Limb (tissue), 2 donors: ENCODE data around the gene AUTS2.
A peak's percentile ranks its signal among the peaks of the same experiment; 100 is the strongest.

Experiments
- DNase-seq, 2 donors: peaks; one replicate each; pipeline ENCODE4 v3.0.0-alpha.2; 2016; ENCODE audit errors: extremely low spot score in 2 of 2

The AUTS2 gene

GRCh38 chr7:70616821-70617220, 1018.5 kb downstream of the AUTS2 start:
- DNase-seq, result no peak

GRCh38 chr7:70618020-70618551, 1019.8 kb downstream of the AUTS2 start:
- no peak for DNase-seq

GRCh38 chr7:70619130-70619529, 1020.9 kb downstream of the AUTS2 start:
- no peak for DNase-seq

GRCh38 chr7:70619659-70620058, 1021.4 kb downstream of the AUTS2 start:
- no peak for DNase-seq

GRCh38 chr7:70620333-70621055, 1022.2 kb downstream of the AUTS2 start:
- no peak for DNase-seq

GRCh38 chr7:70621954-70622600, 1023.8 kb downstream of the AUTS2 start:
- DNase-seq, result no peak

- no peak for DNase-seq
Measured at GRCh38 chr7:70622936-70623335, 1024.7 kb downstream of the AUTS2 start.

GRCh38 chr7:70624500-70625103, 1026.3 kb downstream of the AUTS2 start:
- no peak for DNase-seq

GRCh38 chr7:70627461-70627860, 1029.2 kb downstream of the AUTS2 start:
- no peak for DNase-seq

GRCh38 chr7:70630440-70630817, 1032.2 kb downstream of the AUTS2 start:
- peak; percentile 43 to 54 for DNase-seq

GRCh38 chr7:70630818-70631457, 1032.7 kb downstream of the AUTS2 start:
- peak; percentile 78 to 90 for DNase-seq

- DNase-seq, result no peak
Measured at GRCh38 chr7:70631718-70632117, 1033.4 kb downstream of the AUTS2 start.

GRCh38 chr7:70632400-70632799, 1034.1 kb downstream of the AUTS2 start:
- DNase-seq, result no peak

GRCh38 chr7:70634071-70634470, 1035.8 kb downstream of the AUTS2 start:
- no peak for DNase-seq

GRCh38 chr7:70634610-70635068, 1036.4 kb downstream of the AUTS2 start:
- no peak for DNase-seq

GRCh38 chr7:70635633-70636032, 1037.4 kb downstream of the AUTS2 start:
- no peak for DNase-seq

- DNase-seq, result no peak
Measured at GRCh38 chr7:70636169-70636568, 1037.9 kb downstream of the AUTS2 start.

GRCh38 chr7:70637726-70638125, 1039.5 kb downstream of the AUTS2 start:
- no peak for DNase-seq

- no peak for DNase-seq
Measured at GRCh38 chr7:70638158-70639107, 1040.2 kb downstream of the AUTS2 start.

GRCh38 chr7:70640266-70640833, 1042.1 kb downstream of the AUTS2 start:
- DNase-seq, result no peak
